ENCODE results near the gene KCNH2.

The KCNH2 gene

DNA sequence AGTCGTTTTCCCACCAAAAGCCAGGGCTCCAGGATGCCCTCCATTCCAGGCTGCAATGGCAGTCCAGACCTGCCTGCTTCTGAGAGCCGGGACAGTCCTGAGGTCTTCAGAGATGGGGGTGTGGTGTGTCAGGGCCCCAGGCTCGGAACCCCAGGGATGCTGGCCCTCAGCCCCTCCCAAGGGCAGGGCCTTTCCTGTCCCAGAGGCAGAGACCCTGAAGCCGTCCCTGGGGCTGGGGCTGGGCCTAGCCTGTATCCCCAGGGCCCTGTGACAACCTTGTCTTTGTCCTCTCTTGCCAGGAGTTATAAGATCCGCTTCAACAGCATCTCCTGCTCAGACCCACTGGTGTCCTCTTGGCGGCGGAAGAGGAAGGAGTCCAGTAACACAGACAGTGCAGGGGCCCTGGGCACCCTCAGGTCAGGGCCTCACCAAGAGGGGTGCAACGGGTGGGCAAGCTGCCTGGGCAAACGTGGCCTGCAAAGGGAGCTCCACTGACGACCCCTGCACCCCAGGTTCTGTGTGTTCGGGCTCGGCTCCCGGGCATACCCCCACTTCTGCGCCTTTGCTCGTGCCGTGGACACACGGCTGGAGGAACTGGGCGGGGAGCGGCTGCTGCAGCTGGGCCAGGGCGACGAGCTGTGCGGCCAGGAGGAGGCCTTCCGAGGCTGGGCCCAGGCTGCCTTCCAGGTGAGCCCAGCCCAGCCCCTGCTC is 28.6 kb upstream of the KCNH2 start:
- TF ChIP-seq, protein P1, sequence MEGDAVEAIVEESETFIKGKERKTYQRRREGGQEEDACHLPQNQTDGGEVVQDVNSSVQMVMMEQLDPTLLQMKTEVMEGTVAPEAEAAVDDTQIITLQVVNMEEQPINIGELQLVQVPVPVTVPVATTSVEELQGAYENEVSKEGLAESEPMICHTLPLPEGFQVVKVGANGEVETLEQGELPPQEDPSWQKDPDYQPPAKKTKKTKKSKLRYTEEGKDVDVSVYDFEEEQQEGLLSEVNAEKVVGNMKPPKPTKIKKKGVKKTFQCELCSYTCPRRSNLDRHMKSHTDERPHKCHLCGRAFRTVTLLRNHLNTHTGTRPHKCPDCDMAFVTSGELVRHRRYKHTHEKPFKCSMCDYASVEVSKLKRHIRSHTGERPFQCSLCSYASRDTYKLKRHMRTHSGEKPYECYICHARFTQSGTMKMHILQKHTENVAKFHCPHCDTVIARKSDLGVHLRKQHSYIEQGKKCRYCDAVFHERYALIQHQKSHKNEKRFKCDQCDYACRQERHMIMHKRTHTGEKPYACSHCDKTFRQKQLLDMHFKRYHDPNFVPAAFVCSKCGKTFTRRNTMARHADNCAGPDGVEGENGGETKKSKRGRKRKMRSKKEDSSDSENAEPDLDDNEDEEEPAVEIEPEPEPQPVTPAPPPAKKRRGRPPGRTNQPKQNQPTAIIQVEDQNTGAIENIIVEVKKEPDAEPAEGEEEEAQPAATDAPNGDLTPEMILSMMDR (IDR thresholded peaks at IDR 0.05; ENCODE audit: low read depth, low read length) = no peak
- DNase-seq (ENCODE audit: extremely low read depth, low read depth) = no peak

DNA sequence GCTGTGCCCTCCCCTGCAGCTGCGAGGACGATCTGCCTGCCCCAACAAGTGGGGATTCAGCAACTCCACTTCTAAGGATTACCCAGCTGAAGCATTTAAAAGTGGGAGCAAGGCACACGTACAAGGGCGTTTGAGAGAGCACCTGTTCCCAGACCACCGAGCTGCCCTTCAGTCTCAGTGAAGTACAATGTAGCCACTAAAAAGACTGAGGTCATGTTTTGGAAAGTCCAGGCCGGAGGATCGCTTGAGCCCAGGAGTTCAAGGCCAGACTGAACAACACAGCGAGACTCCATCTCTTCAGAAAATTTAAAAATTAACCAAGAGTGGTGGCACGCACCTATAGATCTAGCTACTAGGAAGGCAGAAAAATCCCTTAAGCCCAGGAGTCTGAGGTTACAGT is 27.4 kb upstream of the KCNH2 start:
- TF ChIP-seq, protein P1 (IDR thresholded peaks at IDR 0.05; ENCODE audit: low read depth, low read length) = no peak
- no peak for DNase-seq (ENCODE audit: extremely low read depth, low read depth)

DNA sequence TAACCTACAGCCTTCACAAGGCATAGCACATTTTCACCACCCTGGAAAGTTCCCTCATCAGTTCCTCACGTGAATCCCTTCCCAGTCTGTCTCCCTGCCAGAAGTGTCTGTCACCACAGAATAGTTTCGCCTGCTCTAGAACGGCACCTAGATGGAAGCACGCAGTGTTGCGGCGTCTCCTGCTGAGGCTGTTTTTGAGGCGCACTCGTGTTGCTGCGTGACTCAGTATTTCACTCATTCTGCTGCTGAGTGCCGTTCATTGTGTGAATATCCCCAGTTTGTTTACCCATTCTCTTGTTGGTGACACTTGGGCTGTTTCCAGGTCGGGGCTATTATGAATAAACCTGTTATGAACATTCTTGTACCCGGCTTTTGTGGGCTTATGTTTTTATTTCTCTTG is 25.5 kb upstream of the KCNH2 start:
- TF ChIP-seq, protein P1 (IDR thresholded peaks at IDR 0.05; ENCODE audit: low read depth, low read length) = no peak
- no peak for DNase-seq (ENCODE audit: extremely low read depth, low read depth)

DNA sequence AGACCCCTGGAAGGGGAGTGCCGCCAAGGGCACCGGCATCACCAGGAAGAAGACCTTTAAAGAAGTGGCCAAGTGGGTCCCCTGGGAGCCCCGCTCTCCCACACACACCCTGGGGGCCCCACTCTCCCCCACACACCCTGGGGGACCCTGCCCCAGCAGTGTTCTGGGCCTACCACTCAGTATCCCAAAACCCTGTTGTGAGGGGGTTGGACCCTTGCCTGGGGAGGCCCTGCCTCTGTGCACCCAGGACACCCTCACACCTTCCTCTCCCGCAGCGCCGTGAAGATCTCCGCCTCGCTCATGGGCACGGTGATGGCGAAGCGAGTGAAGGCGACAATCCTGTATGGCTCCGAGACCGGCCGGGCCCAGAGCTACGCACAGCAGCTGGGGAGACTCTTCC is 23.4 kb upstream of the KCNH2 start:
- TF ChIP-seq, protein P1 (IDR thresholded peaks at IDR 0.05; ENCODE audit: low read depth, low read length) = no peak

DNA sequence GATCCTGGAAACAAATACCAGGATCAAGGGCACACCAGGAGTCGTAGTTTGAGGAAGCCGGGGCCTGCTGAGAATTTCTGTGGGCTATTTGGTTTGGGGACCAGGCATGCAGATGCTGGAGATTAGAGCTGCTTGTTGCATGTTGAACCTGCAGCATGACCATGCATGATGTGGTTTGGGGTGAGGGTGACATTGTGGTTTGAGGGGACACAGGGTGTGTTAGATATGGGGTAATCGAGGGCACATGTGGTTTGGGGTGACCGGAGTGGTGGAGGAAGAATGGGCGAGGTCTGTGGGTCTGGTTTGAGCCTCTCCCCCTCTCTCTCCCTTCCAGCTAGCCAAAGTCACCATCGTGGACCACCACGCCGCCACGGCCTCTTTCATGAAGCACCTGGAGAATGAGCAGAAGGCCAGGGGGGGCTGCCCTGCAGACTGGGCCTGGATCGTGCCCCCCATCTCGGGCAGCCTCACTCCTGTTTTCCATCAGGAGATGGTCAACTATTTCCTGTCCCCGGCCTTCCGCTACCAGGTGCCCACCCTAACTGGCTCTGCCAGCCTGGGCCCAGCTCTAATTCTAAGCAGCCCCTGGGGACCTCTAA is 22.9 kb upstream of the KCNH2 start:
- TF ChIP-seq, protein P1 (IDR thresholded peaks at IDR 0.05; ENCODE audit: low read depth, low read length) = no peak
- no peak for DNase-seq (ENCODE audit: extremely low read depth, low read depth)

More for the DNA sequence above, 23.4 kb upstream of the KCNH2 start:
- DNase-seq (ENCODE audit: extremely low read depth, low read depth) = no peak

DNA sequence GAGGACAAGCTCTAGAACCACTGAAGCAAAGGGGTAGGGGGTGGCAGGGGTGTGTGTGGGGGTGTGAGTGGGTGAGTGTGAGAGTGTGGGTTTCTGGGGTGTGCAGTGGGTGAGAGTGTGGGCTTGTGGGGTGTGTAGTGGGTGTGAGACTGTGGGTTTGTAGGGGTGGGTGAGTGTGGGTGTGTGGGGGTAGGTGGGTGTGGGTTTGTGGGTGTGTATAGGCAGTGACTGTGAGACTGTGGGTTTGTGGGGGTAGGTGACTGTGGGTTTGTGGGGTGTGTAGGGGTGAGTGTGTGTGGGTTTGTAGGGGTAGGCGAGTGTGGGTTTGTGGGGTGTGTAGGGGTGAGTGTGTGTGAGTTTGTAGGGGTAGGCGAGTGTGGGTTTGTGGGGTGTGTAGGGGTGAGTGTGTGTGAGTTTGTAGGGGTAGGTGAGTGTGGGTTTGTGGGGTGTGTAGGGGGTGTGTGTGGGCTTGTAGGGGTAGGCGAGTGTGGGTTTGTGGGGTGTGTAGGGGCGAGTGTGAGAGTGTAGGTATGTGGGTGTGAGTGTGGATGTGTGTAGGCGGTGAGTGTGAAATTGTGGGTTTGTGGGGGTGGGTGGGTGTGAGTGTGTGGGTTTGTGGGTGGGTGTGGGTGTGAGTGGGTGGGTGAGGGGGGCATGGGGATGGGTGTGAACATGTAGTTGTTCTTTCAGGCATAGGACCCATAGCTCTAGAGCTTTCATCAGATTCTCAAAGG is 21.5 kb upstream of the KCNH2 start:
- TF ChIP-seq, protein P1 (IDR thresholded peaks at IDR 0.05; ENCODE audit: low read depth, low read length) = no peak
- no peak for DNase-seq (ENCODE audit: extremely low read depth, low read depth)

DNA sequence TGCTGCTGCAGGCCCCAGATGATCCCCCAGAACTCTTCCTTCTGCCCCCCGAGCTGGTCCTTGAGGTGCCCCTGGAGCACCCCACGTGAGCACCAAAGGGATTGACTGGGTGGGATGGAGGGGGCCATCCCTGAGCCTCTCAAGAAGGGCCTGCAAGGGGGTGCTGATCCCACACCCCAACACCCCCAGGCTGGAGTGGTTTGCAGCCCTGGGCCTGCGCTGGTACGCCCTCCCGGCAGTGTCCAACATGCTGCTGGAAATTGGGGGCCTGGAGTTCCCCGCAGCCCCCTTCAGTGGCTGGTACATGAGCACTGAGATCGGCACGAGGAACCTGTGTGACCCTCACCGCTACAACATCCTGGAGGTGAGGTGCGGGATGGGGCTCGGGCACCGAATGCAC is 20.9 kb upstream of the KCNH2 start:
- DNase-seq (ENCODE audit: extremely low read depth, low read depth) = no peak
- TF ChIP-seq, protein P1 (IDR thresholded peaks at IDR 0.05; ENCODE audit: low read depth, low read length) = no peak

All from AG09319 (cell line).